Fibroblast of mammary gland (primary cell): ENCODE measurements around the gene SRSF7.

ENCODE experiments used
- DNase-seq: peaks from one replicate; pipeline ENCODE4 v3.0.0-alpha.2; 2010; ENCODE audit warnings: low read depth
- H3K4me3 ChIP-seq: 2 replicates; pipeline ENCODE4 v1.5.1; 2011; ENCODE audit warnings: low read depth, mild to moderate bottlenecking, low read length, moderate library complexity; ENCODE audit not compliant: control insufficient read depth
- TF ChIP-seq, protein P1 (sequence below): conservative IDR thresholded peaks from 2 replicates; pipeline ENCODE4 v1.5.1; 2011; ENCODE audit warnings: low read depth, low read length, inconsistent platforms; ENCODE audit not compliant: control insufficient read depth, insufficient read depth

Gene SRSF7

DNA sequence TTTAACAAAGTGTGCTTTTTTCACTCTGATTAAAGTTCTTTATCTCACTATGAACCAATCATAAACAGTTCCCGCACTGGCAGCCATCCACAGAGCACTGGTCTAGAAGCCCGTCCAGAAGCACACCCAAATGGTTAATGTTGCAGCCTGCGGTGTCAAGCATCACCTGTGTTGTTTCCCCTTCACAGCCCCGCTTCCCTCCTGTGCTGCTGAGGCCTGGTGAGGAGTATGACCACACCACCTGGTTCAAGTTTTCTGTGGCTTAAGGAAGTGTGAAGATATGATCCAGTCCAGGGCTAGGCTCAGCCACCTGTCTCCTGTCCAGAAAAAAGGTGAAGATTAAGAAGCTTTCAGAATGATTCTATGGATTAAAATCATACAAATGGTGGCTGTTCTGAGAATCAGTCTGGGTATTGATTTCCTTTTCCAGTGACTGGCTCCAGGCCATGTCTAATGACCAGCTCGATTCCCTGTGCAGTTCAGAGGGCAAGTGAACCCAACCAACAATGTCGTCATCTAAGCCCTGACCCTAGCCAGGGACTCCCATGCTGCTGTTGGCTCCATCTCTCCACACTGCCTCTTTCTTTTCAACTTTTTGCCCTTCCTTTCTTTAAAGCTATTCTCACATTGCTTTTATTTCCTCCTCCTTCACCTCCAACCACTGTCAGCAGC, 17.7 kb downstream of the SRSF7 start:
- no peak overlapping the region for H3K4me3 ChIP-seq
- TF ChIP-seq, protein P1, sequence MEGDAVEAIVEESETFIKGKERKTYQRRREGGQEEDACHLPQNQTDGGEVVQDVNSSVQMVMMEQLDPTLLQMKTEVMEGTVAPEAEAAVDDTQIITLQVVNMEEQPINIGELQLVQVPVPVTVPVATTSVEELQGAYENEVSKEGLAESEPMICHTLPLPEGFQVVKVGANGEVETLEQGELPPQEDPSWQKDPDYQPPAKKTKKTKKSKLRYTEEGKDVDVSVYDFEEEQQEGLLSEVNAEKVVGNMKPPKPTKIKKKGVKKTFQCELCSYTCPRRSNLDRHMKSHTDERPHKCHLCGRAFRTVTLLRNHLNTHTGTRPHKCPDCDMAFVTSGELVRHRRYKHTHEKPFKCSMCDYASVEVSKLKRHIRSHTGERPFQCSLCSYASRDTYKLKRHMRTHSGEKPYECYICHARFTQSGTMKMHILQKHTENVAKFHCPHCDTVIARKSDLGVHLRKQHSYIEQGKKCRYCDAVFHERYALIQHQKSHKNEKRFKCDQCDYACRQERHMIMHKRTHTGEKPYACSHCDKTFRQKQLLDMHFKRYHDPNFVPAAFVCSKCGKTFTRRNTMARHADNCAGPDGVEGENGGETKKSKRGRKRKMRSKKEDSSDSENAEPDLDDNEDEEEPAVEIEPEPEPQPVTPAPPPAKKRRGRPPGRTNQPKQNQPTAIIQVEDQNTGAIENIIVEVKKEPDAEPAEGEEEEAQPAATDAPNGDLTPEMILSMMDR, result no peak
- no peak for DNase-seq

DNA sequence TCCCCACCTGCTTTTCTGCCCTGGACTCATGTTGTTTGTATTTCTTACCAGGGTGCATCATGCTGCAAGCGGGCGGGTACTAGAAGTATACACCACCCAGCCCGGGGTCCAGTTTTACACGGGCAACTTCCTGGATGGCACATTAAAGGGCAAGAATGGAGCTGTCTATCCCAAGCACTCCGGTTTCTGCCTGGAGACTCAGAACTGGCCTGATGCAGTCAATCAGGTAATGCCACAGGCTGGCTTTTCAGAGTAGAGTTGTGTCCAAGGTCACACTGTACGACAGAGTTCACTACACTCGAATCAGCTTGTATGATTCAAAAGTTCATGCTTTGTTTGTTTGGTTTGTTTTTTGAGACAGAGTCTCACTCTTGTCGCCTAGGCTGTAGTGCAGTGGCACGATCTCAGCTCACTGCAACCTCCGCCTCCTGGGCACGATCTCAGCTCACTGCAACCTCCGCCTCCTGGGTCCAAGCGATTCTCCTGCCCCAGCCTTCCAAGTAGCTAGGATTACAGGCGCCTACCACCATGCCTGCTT, 19.4 kb downstream of the SRSF7 start:
- H3K4me3 ChIP-seq, result no peak overlapping the region
- no peak for DNase-seq
- TF ChIP-seq, protein P1, result no peak

DNA sequence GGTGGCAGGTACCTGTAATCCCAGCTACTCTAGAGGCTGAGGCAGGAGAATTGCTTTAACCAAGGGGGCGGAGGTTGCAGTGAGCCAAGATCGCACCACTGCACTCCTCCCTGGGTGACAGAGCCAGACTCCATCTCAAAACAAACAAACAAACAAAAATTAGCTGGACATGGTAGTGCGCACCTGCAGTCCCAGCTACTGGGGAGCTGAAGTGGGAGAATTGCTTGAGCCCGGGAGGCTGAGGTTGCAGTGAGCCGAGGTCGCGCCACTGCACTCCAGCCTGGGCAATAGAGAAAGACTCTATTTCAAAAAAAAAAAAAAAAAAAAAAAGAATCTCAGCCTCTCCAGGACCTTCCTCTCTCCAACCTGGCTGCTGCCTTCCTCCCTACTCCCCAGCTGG, 20.1 kb downstream of the SRSF7 start:
- no peak for DNase-seq
- TF ChIP-seq, protein P1, result no peak

DNA sequence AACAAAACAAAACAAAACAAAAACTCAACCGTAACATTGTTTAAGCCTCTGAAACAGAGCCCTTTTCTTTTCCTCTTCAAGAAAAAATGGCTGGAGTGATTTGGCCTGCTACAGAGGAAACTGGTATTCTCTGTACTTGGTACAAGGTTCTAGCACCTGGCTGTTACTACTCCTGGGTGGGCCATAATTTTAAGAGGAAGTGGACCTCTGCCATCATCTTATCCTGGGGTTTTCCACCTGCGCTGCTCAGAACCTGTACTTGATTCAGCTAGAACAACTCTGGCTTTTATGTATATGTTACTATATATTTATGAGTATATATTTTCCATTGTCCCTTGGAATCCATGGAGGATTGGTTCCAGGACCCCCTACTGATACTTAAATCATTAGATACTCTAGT, 22.5 kb downstream of the SRSF7 start:
- TF ChIP-seq, protein P1, result no peak
- H3K4me3 ChIP-seq, result no peak overlapping the region
- no peak for DNase-seq

More for the DNA sequence above, 20.1 kb downstream of the SRSF7 start:
- no peak overlapping the region for H3K4me3 ChIP-seq

DNA sequence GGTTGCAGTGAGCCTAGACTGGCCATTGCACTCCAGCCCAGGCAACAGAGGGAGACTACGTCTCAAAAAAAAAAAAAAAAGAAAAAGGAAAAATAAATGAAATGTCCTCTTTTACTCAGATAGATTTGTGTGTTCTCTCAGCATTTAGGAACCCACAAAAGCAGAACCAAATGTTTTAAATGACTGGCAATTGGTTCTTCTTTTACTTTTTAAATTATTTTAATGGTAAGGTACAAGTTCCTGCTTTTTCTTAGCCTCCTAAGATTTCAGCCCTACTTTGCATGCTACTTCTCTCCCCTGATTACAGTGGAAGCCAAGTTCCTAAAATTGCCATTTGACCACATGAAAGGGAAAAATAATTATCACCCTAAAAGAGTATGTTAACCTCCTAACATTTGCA, 23.5 kb downstream of the SRSF7 start:
- DNase-seq, result no peak
- H3K4me3 ChIP-seq, result no peak overlapping the region
- TF ChIP-seq, protein P1, result no peak

DNA sequence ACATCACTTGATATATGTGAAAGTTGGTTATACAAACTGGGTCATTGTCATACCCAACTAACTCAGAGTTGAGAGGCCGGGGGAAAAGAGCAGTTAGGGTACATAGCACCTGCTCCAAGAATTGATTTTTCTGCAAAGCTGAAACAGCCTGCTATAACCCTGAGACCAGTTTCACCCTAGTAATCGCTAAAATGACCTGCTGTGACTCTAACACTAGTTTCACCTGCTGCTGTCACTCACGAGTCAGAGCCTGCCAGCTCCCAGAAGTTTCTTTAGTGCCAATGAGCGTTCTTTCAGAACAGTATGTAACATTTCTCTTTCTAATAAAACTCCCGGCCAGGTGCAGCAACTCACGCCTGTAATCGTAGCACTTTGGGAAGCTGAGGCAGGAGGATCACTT, 28.0 kb downstream of the SRSF7 start:
- H3K4me3 ChIP-seq, result no peak overlapping the region
- TF ChIP-seq, protein P1, result no peak
- DNase-seq, result no peak
